ENCODE results near the gene PDE6A.

DNA sequence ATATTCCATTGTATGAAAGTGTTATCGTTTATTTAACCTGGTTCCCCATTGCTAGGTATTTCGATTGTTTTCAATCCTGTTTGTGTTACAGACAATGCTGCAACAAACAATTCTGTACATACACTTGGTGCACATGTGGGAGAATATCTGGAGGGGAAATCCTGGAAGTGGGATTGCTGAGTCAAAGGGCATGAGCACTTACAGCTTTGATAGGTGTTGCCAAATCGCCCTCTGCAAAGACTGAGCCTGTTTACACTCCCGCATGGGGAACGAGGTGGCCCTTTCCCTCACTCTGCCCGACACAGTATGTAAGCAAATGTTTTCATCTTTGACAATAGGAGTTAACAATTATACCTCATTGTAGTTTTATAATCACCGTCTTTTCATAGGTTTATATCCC is 66.2 kb downstream of the PDE6A start:
- TF ChIP-seq, protein P1, sequence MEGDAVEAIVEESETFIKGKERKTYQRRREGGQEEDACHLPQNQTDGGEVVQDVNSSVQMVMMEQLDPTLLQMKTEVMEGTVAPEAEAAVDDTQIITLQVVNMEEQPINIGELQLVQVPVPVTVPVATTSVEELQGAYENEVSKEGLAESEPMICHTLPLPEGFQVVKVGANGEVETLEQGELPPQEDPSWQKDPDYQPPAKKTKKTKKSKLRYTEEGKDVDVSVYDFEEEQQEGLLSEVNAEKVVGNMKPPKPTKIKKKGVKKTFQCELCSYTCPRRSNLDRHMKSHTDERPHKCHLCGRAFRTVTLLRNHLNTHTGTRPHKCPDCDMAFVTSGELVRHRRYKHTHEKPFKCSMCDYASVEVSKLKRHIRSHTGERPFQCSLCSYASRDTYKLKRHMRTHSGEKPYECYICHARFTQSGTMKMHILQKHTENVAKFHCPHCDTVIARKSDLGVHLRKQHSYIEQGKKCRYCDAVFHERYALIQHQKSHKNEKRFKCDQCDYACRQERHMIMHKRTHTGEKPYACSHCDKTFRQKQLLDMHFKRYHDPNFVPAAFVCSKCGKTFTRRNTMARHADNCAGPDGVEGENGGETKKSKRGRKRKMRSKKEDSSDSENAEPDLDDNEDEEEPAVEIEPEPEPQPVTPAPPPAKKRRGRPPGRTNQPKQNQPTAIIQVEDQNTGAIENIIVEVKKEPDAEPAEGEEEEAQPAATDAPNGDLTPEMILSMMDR (IDR thresholded peaks at IDR 0.05): no peak
- no peak for TF ChIP-seq EP300 (IDR thresholded peaks at IDR 0.05)

Measured in tibial nerve (tissue), 4 donors.